Fibroblast of lung (primary cell): Measurements from ENCODE around the gene KRT75. TPM values are rescaled to one million over a fixed set of nuclear protein-coding genes. Genes with fewer than 3 reads are reported as not detected.

Experiments
- DNase-seq, 2 donors: peaks; one replicate each; pipeline versions ENCODE4 v3.0.0 to v3.0.0-alpha.2; 2010; ENCODE audit warnings: low read depth in 2 of 2
- H2AFZ ChIP-seq: 2 replicates; pipeline ENCODE4 v1.5.1; 2012; ENCODE audit warnings: low read length, control low read depth, inconsistent platforms
- H3K27ac ChIP-seq: 2 replicates; pipeline ENCODE4 v1.5.1; 2011; ENCODE audit warnings: low read length, control low read depth; ENCODE audit not compliant: insufficient read depth
- H3K27me3 ChIP-seq: 2 replicates; pipeline ENCODE4 v1.5.1; 2011; ENCODE audit warnings: mild to moderate bottlenecking, low read length; ENCODE audit not compliant: control insufficient read depth, insufficient read depth
- H3K36me3 ChIP-seq: 2 replicates; pipeline ENCODE4 v1.5.1; 2011; ENCODE audit warnings: low read length; ENCODE audit not compliant: control insufficient read depth, insufficient read depth
- H3K4me1 ChIP-seq: 2 replicates; pipeline ENCODE4 v1.5.1; 2011; ENCODE audit warnings: low read length; ENCODE audit not compliant: control insufficient read depth, insufficient read depth; ENCODE audit errors: extremely low read depth
- H3K4me2 ChIP-seq: 2 replicates; pipeline ENCODE4 v1.5.1; 2011; ENCODE audit warnings: low read length, control low read depth; ENCODE audit not compliant: insufficient read depth; ENCODE audit errors: extremely low read depth
- H3K4me3 ChIP-seq, 4 experiments: fragments of 200-600 bp in 1 of 4; sonication (generic) in 1 of 4; replicated peaks in 1 of 4; 2 replicates each; pipeline ENCODE4 v1.5.1; 2011 to 2016; ENCODE audit warnings: low read length in 4 of 4, low read depth in 3 of 4, mild to moderate bottlenecking in 3 of 4, control low read depth in 2 of 4, inconsistent platforms in 1 of 4, mixed read lengths in 1 of 4; ENCODE audit not compliant: insufficient read depth in 1 of 4; ENCODE audit errors: control extremely low read depth in 1 of 4
- H3K79me2 ChIP-seq: 2 replicates; pipeline ENCODE4 v1.5.1; 2012; ENCODE audit warnings: mild to moderate bottlenecking, low read length, inconsistent platforms; ENCODE audit not compliant: control insufficient read depth, insufficient read depth
- H3K9ac ChIP-seq: 2 replicates; pipeline ENCODE4 v1.5.1; 2011; ENCODE audit warnings: mild to moderate bottlenecking, low read length, control low read depth; ENCODE audit not compliant: insufficient read depth
- H3K9me3 ChIP-seq: 2 replicates; pipeline ENCODE4 v1.5.1; 2012; ENCODE audit warnings: low read depth, low read length; ENCODE audit not compliant: control insufficient read depth, insufficient read depth
- H4K20me1 ChIP-seq: 2 replicates; pipeline ENCODE4 v1.5.1; 2011; ENCODE audit warnings: low read length; ENCODE audit not compliant: control insufficient read depth, insufficient read depth; ENCODE audit errors: extremely low read depth
- CTCF ChIP-seq, 2 donors: IDR thresholded peaks in 1 of 2; conservative IDR thresholded peaks in 1 of 2; 1 replicate in 1 of 2; 2 replicates in 1 of 2; pipeline ENCODE4 v1.5.1; 2011 to 2012; ENCODE audit warnings: low read length in 2 of 2, control low read depth in 1 of 2, inconsistent platforms in 1 of 2, low read depth in 1 of 2, mild to moderate bottlenecking in 1 of 2
- EZH2 ChIP-seq: IDR thresholded peaks from 2 replicates; pipeline ENCODE4 v1.5.1; 2012; ENCODE audit warnings: low read length, control low read depth, mild to moderate bottlenecking; ENCODE audit errors: missing control alignments
- polyA plus RNA-seq, 2 donors: library from polyadenylated mRNA; depleted of rRNA in 1 of 2; stranded (reverse) in 1 of 2; unstranded in 1 of 2; fragments of >200 nt; gene quantifications; 2 replicates each; pipeline ENCODE4 v1.2.1, GENCODE V29; 2011 to 2012; ENCODE audit warnings: missing spikeins in 1 of 2
- total RNA-seq: library from RNA; depleted of rRNA; stranded (reverse); fragments of >200 nt; gene quantifications from 2 replicates; pipeline ENCODE4 v1.2.1, GENCODE V29; 2014

KRT75 gene
- total and polyA plus RNA-seq, 2 donors (not counting 1 experiment from before 2014, with no cell fraction given), result not detected

DNA sequence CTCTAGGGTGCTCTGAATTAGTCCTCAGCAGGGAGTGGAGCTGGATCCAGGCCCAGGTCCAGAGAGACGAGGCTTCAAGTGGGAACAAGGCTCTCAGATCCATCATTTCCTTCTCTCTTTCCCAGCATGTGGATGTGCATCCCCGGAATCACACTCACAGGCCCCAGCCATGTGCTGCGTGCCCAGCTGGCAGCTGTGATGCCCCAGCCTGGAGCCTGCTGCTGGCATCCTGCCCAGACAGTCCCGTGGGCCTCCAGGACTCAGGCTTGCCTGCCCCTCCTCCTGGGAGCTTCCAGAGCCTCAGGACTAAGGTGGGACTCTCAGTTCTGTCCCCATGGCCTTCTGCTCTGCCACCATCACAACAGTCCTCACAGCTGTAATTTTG lies 42.6 kb downstream of the KRT75 start:
- no peak overlapping the region for H3K4me2 ChIP-seq
- peak in 1 of 2 donors; percentile 24 for DNase-seq
- no peak overlapping the region for H3K27ac ChIP-seq
- TF ChIP-seq CTCF (conservative IDR thresholded peaks at IDR 0.05 in 1 of 2, IDR thresholded peaks at IDR 0.05 in 1 of 2; ENCODE audit: low read depth in 1 of 2, low read length in 2 of 2) (no peak), EZH2 (no peak)
- no peaks in the 10 kb centered on the region for H3K79me2 ChIP-seq
- no peaks in the 10 kb centered on the region for H3K36me3 ChIP-seq
- no peak overlapping the region for H3K4me3 ChIP-seq
- H3K9ac ChIP-seq, result no peak overlapping the region
- H2AFZ ChIP-seq, result no peak overlapping the region
- H3K27me3 ChIP-seq, result peaks cover 9% of the 10 kb centered on the region
- no peaks in the 10 kb centered on the region for H4K20me1 ChIP-seq
- no peaks in the 10 kb centered on the region for H3K9me3 ChIP-seq
- no peaks in the 10 kb centered on the region for H3K4me1 ChIP-seq

GRCh38 chr12:52390739-52391617 lies 43.2 kb downstream of the KRT75 start:
- Histone ChIP-seq H3K4me3 (no peak overlapping the region), H4K20me1 (no peaks in the 10 kb centered on the region), H3K27ac (no peak overlapping the region), H2AFZ (no peak overlapping the region), H3K27me3 (peaks cover 9% of the 10 kb centered on the region), H3K4me1 (no peaks in the 10 kb centered on the region), H3K79me2 (no peaks in the 10 kb centered on the region), H3K9me3 (no peaks in the 10 kb centered on the region), H3K4me2 (no peak overlapping the region), H3K9ac (no peak overlapping the region), H3K36me3 (no peaks in the 10 kb centered on the region)
- DNase-seq, result no peak
- no peak for TF ChIP-seq EZH2
- peak; percentile 45 to 54 for TF ChIP-seq CTCF (conservative IDR thresholded peaks at IDR 0.05 in 1 of 2, IDR thresholded peaks at IDR 0.05 in 1 of 2; ENCODE audit: low read depth in 1 of 2, low read length in 2 of 2)

DNA sequence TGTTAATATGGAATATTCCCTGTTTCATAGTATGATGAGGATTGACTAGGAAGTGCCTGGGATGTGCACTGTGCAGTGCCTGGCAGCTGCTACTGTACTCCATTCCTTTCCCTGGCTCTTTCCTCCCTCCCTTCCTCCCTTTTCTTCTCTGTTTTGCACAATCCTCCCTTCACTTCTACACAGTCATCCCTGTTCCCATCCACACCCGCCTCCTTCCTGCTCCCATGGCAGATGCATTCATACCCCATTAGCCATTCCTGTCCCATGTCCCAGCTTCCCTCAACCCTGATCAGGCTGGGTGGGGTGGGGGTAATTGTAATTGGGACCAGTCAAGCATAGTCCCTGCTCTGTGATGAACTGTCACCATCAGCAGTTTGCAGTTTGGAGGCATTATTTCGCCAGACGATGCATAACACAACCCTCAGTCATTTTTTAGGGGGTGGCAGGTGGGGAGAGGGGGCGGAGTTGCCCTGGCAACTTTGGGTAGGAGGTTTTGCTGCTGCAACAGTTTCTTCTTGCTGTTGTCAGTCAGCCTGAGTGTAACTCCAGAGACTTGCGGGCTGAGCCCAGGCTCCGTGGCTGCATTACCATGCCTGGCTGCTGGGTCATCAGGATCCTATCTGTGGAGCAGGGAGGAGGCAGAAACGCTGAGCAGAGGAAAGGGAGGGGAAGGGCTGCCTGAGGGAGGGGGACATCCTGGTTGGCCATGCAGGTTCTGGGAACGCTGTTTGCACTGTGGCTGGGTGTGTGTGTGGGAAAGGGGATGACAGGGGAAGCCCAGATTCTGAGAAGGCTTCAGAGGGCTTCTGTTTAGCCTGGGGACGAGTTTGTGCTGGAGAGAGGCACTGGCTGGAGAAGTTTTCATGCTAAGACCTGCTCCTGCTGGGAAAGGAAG lies 44.6 kb downstream of the KRT75 start:
- H3K27me3 ChIP-seq, result peaks cover 9% of the 10 kb centered on the region
- DNase-seq, result peak in 1 of 2 donors; percentile 60

More for the DNA sequence above, 44.6 kb downstream of the KRT75 start:
- no peak overlapping the region for H3K27ac ChIP-seq
- no peak for TF ChIP-seq EZH2
- TF ChIP-seq CTCF (conservative IDR thresholded peaks at IDR 0.05 in 1 of 2, IDR thresholded peaks at IDR 0.05 in 1 of 2; ENCODE audit: low read depth in 1 of 2, low read length in 2 of 2), result no peak
- no peaks in the 10 kb centered on the region for H4K20me1 ChIP-seq
- no peaks in the 10 kb centered on the region for H3K9me3 ChIP-seq
- no peaks in the 10 kb centered on the region for H3K36me3 ChIP-seq
- no peaks in the 10 kb centered on the region for H3K79me2 ChIP-seq
- no peak overlapping the region for H3K4me3 ChIP-seq
- no peak overlapping the region for H3K9ac ChIP-seq
- H2AFZ ChIP-seq, result no peak overlapping the region
- no peaks in the 10 kb centered on the region for H3K4me1 ChIP-seq
- H3K4me2 ChIP-seq, result no peak overlapping the region
